ENCODE results near the gene MGMT.

- TF ChIP-seq CTCF (IDR thresholded peaks at IDR 0.05) (no peak), POLR2A (IDR thresholded peaks at IDR 0.05) (no peak)
Measured at GRCh38 chr10:129744134-129745111, 277.4 kb downstream of the MGMT start.
